HEK293 (cell line): ENCODE measurements around the gene MTF2.
"Not testable (repeated sequence)": the region's sequence is repeated elsewhere in the genome, so short reads cannot be mapped to it uniquely, and the experiment has no call there.

ENCODE experiments used
- CTCF ChIP-seq: fragments of 450-650 bp; formaldehyde crosslinking; IDR thresholded peaks from 2 replicates; pipeline ENCODE4 v1.5.1; 2016; ENCODE audit warnings: missing biosample characterization, missing genetic modification characterization
- ELK4 ChIP-seq: IDR thresholded peaks from 2 replicates; pipeline ENCODE4 v1.6.1; 2011; ENCODE audit warnings: mild to moderate bottlenecking, low read depth, low read length, borderline replicate concordance
- HOXD13 ChIP-seq: sonication (generic); formaldehyde crosslinking; IDR thresholded peaks from 2 replicates; pipeline ENCODE4 v1.8.0; 2022; ENCODE audit warnings: missing genetic modification reagents, borderline replicate concordance
- PRDM10 ChIP-seq: fragments of 450-650 bp; formaldehyde crosslinking; IDR thresholded peaks from 2 replicates; pipeline ENCODE4 v1.5.1; 2016; ENCODE audit warnings: missing biosample characterization, missing genetic modification characterization
- TSHZ1 ChIP-seq: fragments of 450-650 bp; formaldehyde crosslinking; IDR thresholded peaks from 2 replicates; pipeline ENCODE4 v1.5.1; 2016; ENCODE audit warnings: missing biosample characterization, missing genetic modification characterization, borderline replicate concordance
- ZNF175 ChIP-seq: fragments of 450-650 bp; formaldehyde crosslinking; IDR thresholded peaks from 2 replicates; pipeline ENCODE4 v1.5.1; 2016; ENCODE audit warnings: missing biosample characterization, missing genetic modification characterization
- ZNF266 ChIP-seq: fragments of 450-650 bp; formaldehyde crosslinking; IDR thresholded peaks from 2 replicates; pipeline ENCODE4 v1.5.1; 2016; ENCODE audit warnings: missing biosample characterization, missing genetic modification characterization, low read depth
- ZNF549 ChIP-seq: fragments of 450-650 bp; IDR thresholded peaks from 2 replicates; pipeline ENCODE4 v1.5.1; 2018; ENCODE audit warnings: missing biosample characterization, missing genetic modification characterization, mild to moderate bottlenecking, inconsistent platforms, moderate library complexity
- ZNF701 ChIP-seq: fragments of 450-650 bp; formaldehyde crosslinking; IDR thresholded peaks from 2 replicates; pipeline ENCODE4 v1.5.1; 2016; ENCODE audit warnings: missing biosample characterization, missing genetic modification characterization
- ZNF843 ChIP-seq: fragments of 450-650 bp; formaldehyde crosslinking; IDR thresholded peaks from 2 replicates; pipeline ENCODE4 v1.5.1; 2016; ENCODE audit warnings: missing biosample characterization, missing genetic modification characterization

GRCh38 chr1:93165895-93166294, 86.8 kb downstream of the MTF2 start:
- not testable (repeated sequence) for TF ChIP-seq ZNF175 (tag by site-specific recombination); CTCF; PRDM10 (tag by site-specific recombination); TSHZ1 (tag by site-specific recombination); ELK4; ZNF266 (tag by site-specific recombination); ZNF843 (tag by site-specific recombination); HOXD13 (CRISPR knock-in tag); ZNF549 (tag by site-specific recombination); ZNF701 (tag by site-specific recombination)
